Astrocyte (in vitro differentiated cells and primary cell): ENCODE measurements around the gene PAX1. TPM values are rescaled to one million over a fixed set of nuclear protein-coding genes. Genes with fewer than 3 reads are reported as not detected.

Source experiments
- DNase-seq: peaks from one replicate; pipeline ENCODE4 v3.0.0-alpha.2; 2010; ENCODE audit warnings: low read depth
- FAIRE-seq: peaks from 2 replicates; lab custom pipeline; 2011; peaks lifted over from hg19 to GRCh38; lab: Jason Lieb, UNC
- H2AFZ ChIP-seq: 2 replicates; pipeline ENCODE4 v1.6.0; 2012; ENCODE audit warnings: low read depth, low read length, inconsistent platforms
- H3K27ac ChIP-seq: 2 replicates; pipeline ENCODE4 v1.5.1; 2011; ENCODE audit warnings: low read depth, low read length, inconsistent platforms
- H3K27me3 ChIP-seq: 2 replicates; pipeline ENCODE4 v1.6.0; 2011; ENCODE audit warnings: low read length, inconsistent platforms; ENCODE audit not compliant: insufficient read depth
- H3K36me3 ChIP-seq: 2 replicates; pipeline ENCODE4 v1.5.1; 2011; ENCODE audit warnings: low read length, inconsistent platforms; ENCODE audit not compliant: insufficient read depth
- H3K4me1 ChIP-seq: 2 replicates; pipeline ENCODE4 v1.5.1; 2011; ENCODE audit warnings: low read length, inconsistent platforms; ENCODE audit not compliant: insufficient read depth
- H3K4me2 ChIP-seq: 2 replicates; pipeline ENCODE4 v1.6.0; 2012; ENCODE audit warnings: low read length, inconsistent platforms
- H3K4me3 ChIP-seq: 2 replicates; pipeline ENCODE4 v1.5.1; 2011; ENCODE audit warnings: low read depth, mild to moderate bottlenecking, low read length, inconsistent platforms; ENCODE audit not compliant: insufficient read depth
- H3K79me2 ChIP-seq: 2 replicates; pipeline ENCODE4 v1.6.0; 2012; ENCODE audit warnings: mild to moderate bottlenecking, low read length, inconsistent platforms; ENCODE audit not compliant: insufficient read depth
- H3K9ac ChIP-seq: 2 replicates; pipeline ENCODE4 v1.6.0; 2012; ENCODE audit warnings: mild to moderate bottlenecking, low read length, inconsistent platforms
- H3K9me3 ChIP-seq: 2 replicates; pipeline ENCODE4 v1.5.1; 2012; ENCODE audit warnings: low read depth, mild to moderate bottlenecking, low read length, inconsistent platforms; ENCODE audit not compliant: insufficient read depth
- H4K20me1 ChIP-seq: 2 replicates; pipeline ENCODE4 v1.6.0; 2012; ENCODE audit warnings: low read length, inconsistent platforms; ENCODE audit not compliant: insufficient read depth
- H3K27ac Mint-ChIP-seq: one replicate; pipeline ENCODE4 v1.8.0; 2021; ENCODE audit warnings: mild to moderate bottlenecking, mixed read lengths; ENCODE audit not compliant: unreplicated experiment
- H3K27me3 Mint-ChIP-seq: one replicate; pipeline ENCODE4 v1.8.0; 2021; ENCODE audit warnings: low read depth, mixed read lengths; ENCODE audit not compliant: unreplicated experiment
- H3K36me3 Mint-ChIP-seq: one replicate; pipeline ENCODE4 v1.8.0; 2021; ENCODE audit warnings: low read depth, mixed read lengths; ENCODE audit not compliant: unreplicated experiment
- H3K4me1 Mint-ChIP-seq: one replicate; pipeline ENCODE4 v1.8.0; 2021; ENCODE audit warnings: low read depth, mixed read lengths; ENCODE audit not compliant: unreplicated experiment
- H3K4me3 Mint-ChIP-seq: one replicate; pipeline ENCODE4 v1.8.0; 2021; ENCODE audit warnings: mild to moderate bottlenecking, moderate library complexity, mixed read lengths; ENCODE audit not compliant: unreplicated experiment
- H3K9me3 Mint-ChIP-seq: one replicate; pipeline ENCODE4 v1.8.0; 2021; ENCODE audit warnings: mild to moderate bottlenecking, mixed read lengths; ENCODE audit not compliant: unreplicated experiment
- EZH2 ChIP-seq: IDR thresholded peaks from 2 replicates; pipeline ENCODE4 v1.6.1; 2012; ENCODE audit warnings: mild to moderate bottlenecking, low read length, inconsistent platforms; ENCODE audit not compliant: insufficient read depth
- total RNA-seq: library from RNA; stranded (reverse); gene quantifications from 2 replicates; pipeline ENCODE4 v1.2.1, GENCODE V29; 2021
- TF ChIP-seq, protein P1 (sequence below): IDR thresholded peaks from 2 replicates; pipeline ENCODE4 v1.5.1; 2011; ENCODE audit warnings: low read depth, mild to moderate bottlenecking, inconsistent platforms, low read length, moderate library complexity; ENCODE audit not compliant: insufficient read depth

Gene PAX1
- total RNA-seq, 1 donor from 2014 or later = not detected

DNA sequence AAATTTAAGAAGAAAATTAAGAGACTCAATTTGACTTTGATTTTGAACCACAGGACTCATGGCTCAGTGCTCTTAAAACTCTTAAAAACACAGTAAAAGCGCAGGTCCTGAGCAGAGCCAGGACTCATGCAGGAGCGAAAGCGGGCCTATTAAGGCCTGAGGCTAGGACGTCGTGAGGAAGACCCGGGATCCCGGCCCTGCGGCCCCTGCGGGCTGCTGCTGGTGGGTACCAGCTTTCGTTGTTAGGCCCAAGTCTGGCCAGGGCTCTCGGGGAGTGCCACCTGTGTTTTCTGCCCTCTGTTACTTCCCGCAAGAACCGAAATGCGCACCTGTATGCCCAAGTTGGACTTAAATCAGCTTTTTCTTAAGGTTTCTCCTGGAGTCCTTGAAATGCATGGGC is 3.4 kb upstream of the PAX1 start:
- Histone ChIP-seq H3K27me3 (peaks cover 46% of the 10 kb centered on the region), H3K79me2 (no peaks in the 10 kb centered on the region), H3K36me3 (no peaks in the 10 kb centered on the region), H3K4me2 (no peak overlapping the region), H4K20me1 (no peaks in the 10 kb centered on the region), H3K9ac (no peak overlapping the region), H3K4me1 (no peaks in the 10 kb centered on the region), H3K27ac (no peak overlapping the region), H3K4me3 (no peak overlapping the region), H3K9me3 (no peaks in the 10 kb centered on the region), H2AFZ (no peak overlapping the region)
- no peak overlapping the region for H3K4me3 Mint-ChIP-seq
- DNase-seq = no peak
- H3K27me3 Mint-ChIP-seq = peaks cover 88% of the 10 kb centered on the region
- no peak for FAIRE-seq
- H3K27ac Mint-ChIP-seq = no peak overlapping the region
- H3K9me3 Mint-ChIP-seq = peaks cover 10% of the 10 kb centered on the region
- peaks cover 9% of the 10 kb centered on the region for H3K4me1 Mint-ChIP-seq
- TF ChIP-seq, protein P1, sequence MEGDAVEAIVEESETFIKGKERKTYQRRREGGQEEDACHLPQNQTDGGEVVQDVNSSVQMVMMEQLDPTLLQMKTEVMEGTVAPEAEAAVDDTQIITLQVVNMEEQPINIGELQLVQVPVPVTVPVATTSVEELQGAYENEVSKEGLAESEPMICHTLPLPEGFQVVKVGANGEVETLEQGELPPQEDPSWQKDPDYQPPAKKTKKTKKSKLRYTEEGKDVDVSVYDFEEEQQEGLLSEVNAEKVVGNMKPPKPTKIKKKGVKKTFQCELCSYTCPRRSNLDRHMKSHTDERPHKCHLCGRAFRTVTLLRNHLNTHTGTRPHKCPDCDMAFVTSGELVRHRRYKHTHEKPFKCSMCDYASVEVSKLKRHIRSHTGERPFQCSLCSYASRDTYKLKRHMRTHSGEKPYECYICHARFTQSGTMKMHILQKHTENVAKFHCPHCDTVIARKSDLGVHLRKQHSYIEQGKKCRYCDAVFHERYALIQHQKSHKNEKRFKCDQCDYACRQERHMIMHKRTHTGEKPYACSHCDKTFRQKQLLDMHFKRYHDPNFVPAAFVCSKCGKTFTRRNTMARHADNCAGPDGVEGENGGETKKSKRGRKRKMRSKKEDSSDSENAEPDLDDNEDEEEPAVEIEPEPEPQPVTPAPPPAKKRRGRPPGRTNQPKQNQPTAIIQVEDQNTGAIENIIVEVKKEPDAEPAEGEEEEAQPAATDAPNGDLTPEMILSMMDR = no peak
- no peak for TF ChIP-seq EZH2
- H3K36me3 Mint-ChIP-seq = peaks cover 3% of the 10 kb centered on the region

DNA sequence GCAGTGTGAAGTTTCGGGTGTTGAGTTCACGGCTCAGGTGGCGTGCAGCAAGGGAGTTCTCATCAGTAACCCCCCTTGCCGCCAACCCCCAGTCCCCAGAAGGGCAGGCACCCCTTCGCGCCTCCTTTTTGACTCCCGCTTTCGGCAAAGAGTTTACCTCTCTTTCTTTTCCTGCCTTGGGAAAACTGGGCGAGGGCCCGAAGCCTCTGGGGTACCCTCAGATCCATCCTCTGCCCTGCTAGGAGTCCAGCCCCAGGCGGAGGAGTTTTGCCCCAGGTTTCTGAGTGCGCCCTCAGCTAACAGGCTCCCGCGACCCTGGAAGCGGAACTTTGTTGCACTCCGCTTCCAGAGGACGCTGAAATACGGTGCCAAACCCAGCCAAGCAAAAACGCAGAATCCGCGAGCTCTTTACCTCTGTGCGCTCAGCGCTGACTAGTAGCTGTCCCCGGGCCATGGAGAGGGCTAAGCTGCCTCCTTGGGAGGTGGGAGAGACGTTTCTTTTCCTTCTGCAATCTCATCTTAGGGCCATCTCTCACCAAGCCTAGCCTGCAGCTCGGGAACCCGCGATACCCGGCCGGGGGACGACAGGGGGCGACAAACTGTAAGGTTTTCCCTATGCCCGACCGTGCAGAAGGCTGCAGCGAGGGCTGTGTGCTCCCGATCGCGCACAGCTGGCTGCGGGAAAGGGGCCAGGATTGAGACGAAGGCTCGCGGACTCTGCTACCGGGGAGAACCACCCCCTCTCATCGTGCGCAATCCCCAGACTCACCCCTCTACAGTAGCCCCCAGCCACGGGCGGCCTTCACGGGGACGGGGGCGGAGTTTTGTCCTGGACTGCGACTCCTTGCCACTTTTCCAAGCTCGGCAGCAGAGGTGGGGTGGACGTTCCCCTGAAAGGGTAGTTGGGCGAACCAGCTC is 2.7 kb upstream of the PAX1 start:
- Histone ChIP-seq H2AFZ (no peak overlapping the region), H3K79me2 (no peaks in the 10 kb centered on the region), H3K4me3 (no peak overlapping the region), H4K20me1 (no peaks in the 10 kb centered on the region), H3K9me3 (no peaks in the 10 kb centered on the region), H3K27ac (no peak overlapping the region), H3K9ac (no peak overlapping the region), H3K4me1 (no peaks in the 10 kb centered on the region), H3K27me3 (peaks cover 53% of the 10 kb centered on the region), H3K36me3 (no peaks in the 10 kb centered on the region), H3K4me2 (peak overlapping the region; percentile 36)
- Mint-ChIP-seq H3K36me3 (peaks cover 3% of the 10 kb centered on the region), H3K27ac (no peak overlapping the region), H3K4me1 (peaks cover 9% of the 10 kb centered on the region), H3K4me3 (peak overlapping the region; percentile 45), H3K27me3 (peaks cover 88% of the 10 kb centered on the region), H3K9me3 (peaks cover 16% of the 10 kb centered on the region)
- no peak for DNase-seq
- no peak for FAIRE-seq
- TF ChIP-seq EZH2 = no peak
- TF ChIP-seq, protein P1 = no peak
